Measurements from ENCODE around the gene IREB2. TPM values are rescaled to one million over a fixed set of nuclear protein-coding genes. Genes with fewer than 3 reads are reported as not detected.

The IREB2 gene
- polyA plus RNA-seq, 1 of the 3 experiments (the other 2 are of a cell fraction): 9.5 TPM

DNA sequence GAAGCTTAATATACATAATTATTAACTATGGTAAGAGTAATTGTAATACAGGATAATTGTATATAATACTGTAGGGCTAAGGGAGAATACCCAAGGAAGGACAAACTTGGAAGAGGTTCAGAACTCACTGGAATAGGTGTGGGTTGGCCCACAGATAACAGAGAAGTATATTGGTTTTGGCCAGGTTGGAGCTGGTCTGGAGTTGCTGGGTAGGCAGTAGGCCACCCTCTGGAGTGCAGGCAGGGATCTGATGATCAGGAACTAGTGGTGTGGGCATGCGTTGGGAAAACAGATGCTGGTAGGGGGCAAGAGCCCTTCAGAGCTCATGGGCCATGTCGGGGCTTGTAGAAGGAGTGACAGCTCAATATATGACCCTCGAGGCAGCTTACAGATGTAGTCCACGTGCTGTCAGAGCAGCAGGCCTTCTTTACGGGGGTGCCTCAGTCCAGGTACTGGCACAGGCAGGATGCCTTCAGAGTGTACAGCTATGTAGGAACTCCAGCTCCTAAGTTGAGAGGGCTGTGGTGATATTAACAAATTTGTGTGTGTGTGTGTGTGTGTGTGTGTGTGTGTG lies 12.4 kb downstream of the IREB2 start:
- H3K9me2 ChIP-seq: no peaks in the 10 kb centered on the region
- no peak overlapping the region for H3K4me2 ChIP-seq
- H3K27ac ChIP-seq (ENCODE audit: low read depth in 2 of 2, low read length in 1 of 2): no peak overlapping the region
- peaks cover 8% of the 10 kb centered on the region for H3F3A ChIP-seq (replicated peaks; ENCODE audit: insufficient read depth)
- H3K27me3 ChIP-seq (ENCODE audit: insufficient read depth): no peaks in the 10 kb centered on the region
- POLR2A ChIA-PET: no interaction called here
- peaks cover 97% of the 10 kb centered on the region for H4K20me1 ChIP-seq (ENCODE audit: insufficient read depth)
- CTCF ChIA-PET: interaction anchor here (1.0 to 1.5 kb wide), 4 partner anchors 12 to 142 kb away, joined by 4 to 5 read pairs (median 4); partner anchors contain the start of gene IREB2
- WGBS (ENCODE audit: low lambda C conversion rate): 85% methylated on average over 4 of the region's 5 CpGs
- peaks cover 100% of the 10 kb centered on the region for H3K79me2 ChIP-seq (ENCODE audit: insufficient read depth)
- H3K36me3 ChIP-seq (replicated peaks in 1 of 2; ENCODE audit: control insufficient read depth in 1 of 2, insufficient read depth in 2 of 2, low read length in 1 of 2): peaks cover 26 to 39% of the 10 kb centered on the region in 2 experiments
- no peak for DNase-seq
- peaks cover 7 to 8% of the 10 kb centered on the region in 2 experiments; a peak in 3 of 4 replicates for H3K4me1 ChIP-seq (ENCODE audit: control insufficient read depth in 1 of 2, insufficient read depth in 2 of 2, low read depth in 1 of 2, low read length in 1 of 2)
- TF ChIP-seq, protein P1, sequence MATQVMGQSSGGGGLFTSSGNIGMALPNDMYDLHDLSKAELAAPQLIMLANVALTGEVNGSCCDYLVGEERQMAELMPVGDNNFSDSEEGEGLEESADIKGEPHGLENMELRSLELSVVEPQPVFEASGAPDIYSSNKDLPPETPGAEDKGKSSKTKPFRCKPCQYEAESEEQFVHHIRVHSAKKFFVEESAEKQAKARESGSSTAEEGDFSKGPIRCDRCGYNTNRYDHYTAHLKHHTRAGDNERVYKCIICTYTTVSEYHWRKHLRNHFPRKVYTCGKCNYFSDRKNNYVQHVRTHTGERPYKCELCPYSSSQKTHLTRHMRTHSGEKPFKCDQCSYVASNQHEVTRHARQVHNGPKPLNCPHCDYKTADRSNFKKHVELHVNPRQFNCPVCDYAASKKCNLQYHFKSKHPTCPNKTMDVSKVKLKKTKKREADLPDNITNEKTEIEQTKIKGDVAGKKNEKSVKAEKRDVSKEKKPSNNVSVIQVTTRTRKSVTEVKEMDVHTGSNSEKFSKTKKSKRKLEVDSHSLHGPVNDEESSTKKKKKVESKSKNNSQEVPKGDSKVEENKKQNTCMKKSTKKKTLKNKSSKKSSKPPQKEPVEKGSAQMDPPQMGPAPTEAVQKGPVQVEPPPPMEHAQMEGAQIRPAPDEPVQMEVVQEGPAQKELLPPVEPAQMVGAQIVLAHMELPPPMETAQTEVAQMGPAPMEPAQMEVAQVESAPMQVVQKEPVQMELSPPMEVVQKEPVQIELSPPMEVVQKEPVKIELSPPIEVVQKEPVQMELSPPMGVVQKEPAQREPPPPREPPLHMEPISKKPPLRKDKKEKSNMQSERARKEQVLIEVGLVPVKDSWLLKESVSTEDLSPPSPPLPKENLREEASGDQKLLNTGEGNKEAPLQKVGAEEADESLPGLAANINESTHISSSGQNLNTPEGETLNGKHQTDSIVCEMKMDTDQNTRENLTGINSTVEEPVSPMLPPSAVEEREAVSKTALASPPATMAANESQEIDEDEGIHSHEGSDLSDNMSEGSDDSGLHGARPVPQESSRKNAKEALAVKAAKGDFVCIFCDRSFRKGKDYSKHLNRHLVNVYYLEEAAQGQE (IDR thresholded peaks at IDR 0.05; ENCODE audit: low read depth, low read length): no peak
- TF ChIP-seq SIN3A (IDR thresholded peaks at IDR 0.05; ENCODE audit: borderline replicate concordance, low read depth, low read length): no peak
- no peak for TF ChIP-seq FOSL2 (IDR thresholded peaks at IDR 0.05; ENCODE audit: borderline replicate concordance, low read depth)
- TF ChIP-seq, protein P2, sequence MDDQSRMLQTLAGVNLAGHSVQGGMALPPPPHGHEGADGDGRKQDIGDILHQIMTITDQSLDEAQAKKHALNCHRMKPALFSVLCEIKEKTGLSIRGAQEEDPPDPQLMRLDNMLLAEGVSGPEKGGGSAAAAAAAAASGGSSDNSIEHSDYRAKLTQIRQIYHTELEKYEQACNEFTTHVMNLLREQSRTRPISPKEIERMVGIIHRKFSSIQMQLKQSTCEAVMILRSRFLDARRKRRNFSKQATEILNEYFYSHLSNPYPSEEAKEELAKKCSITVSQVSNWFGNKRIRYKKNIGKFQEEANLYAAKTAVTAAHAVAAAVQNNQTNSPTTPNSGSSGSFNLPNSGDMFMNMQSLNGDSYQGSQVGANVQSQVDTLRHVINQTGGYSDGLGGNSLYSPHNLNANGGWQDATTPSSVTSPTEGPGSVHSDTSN (IDR thresholded peaks at IDR 0.05): no peak
- TF ChIP-seq TAF1 (IDR thresholded peaks at IDR 0.05; ENCODE audit: borderline replicate concordance, low read depth, low read length): no peak
- TF ChIP-seq TCF12 (IDR thresholded peaks at IDR 0.05): no peak
- no peak for TF ChIP-seq EZH2phosphoT487 (IDR thresholded peaks at IDR 0.05; ENCODE audit: borderline replicate concordance, low read depth)
- TF ChIP-seq CHD2 (IDR thresholded peaks at IDR 0.05; ENCODE audit: low read length, partially characterized antibody): no peak
- TF ChIP-seq RCOR1 (IDR thresholded peaks at IDR 0.05; ENCODE audit: low read length): no peak
- TF ChIP-seq, protein P3, sequence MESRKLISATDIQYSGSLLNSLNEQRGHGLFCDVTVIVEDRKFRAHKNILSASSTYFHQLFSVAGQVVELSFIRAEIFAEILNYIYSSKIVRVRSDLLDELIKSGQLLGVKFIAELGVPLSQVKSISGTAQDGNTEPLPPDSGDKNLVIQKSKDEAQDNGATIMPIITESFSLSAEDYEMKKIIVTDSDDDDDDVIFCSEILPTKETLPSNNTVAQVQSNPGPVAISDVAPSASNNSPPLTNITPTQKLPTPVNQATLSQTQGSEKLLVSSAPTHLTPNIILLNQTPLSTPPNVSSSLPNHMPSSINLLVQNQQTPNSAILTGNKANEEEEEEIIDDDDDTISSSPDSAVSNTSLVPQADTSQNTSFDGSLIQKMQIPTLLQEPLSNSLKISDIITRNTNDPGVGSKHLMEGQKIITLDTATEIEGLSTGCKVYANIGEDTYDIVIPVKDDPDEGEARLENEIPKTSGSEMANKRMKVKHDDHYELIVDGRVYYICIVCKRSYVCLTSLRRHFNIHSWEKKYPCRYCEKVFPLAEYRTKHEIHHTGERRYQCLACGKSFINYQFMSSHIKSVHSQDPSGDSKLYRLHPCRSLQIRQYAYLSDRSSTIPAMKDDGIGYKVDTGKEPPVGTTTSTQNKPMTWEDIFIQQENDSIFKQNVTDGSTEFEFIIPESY (IDR thresholded peaks at IDR 0.05; ENCODE audit: borderline replicate concordance, low read depth): no peak
- no peak for TF ChIP-seq FOXJ3 (CRISPR knock-in tag; IDR thresholded peaks at IDR 0.05)
- TF ChIP-seq, protein P4, sequence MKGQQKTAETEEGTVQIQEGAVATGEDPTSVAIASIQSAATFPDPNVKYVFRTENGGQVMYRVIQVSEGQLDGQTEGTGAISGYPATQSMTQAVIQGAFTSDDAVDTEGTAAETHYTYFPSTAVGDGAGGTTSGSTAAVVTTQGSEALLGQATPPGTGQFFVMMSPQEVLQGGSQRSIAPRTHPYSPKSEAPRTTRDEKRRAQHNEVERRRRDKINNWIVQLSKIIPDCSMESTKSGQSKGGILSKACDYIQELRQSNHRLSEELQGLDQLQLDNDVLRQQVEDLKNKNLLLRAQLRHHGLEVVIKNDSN (IDR thresholded peaks at IDR 0.05; ENCODE audit: borderline replicate concordance, low read depth): no peak
- no peak for TF ChIP-seq GABPA (IDR thresholded peaks at IDR 0.05; ENCODE audit: low read depth)
- TF ChIP-seq MEF2A (IDR thresholded peaks at IDR 0.05; ENCODE audit: borderline replicate concordance, low read depth): no peak
- TF ChIP-seq, protein P5, sequence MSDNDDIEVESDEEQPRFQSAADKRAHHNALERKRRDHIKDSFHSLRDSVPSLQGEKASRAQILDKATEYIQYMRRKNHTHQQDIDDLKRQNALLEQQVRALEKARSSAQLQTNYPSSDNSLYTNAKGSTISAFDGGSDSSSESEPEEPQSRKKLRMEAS (IDR thresholded peaks at IDR 0.05; ENCODE audit: low read depth): no peak
- no peak for TF ChIP-seq FOXM1 (IDR thresholded peaks at IDR 0.05; ENCODE audit: low read depth)
- no peak for TF ChIP-seq EP300 (IDR thresholded peaks at IDR 0.05; ENCODE audit: borderline replicate concordance in 1 of 2, low read depth in 1 of 2, low read length in 1 of 2)
- TF ChIP-seq NFIC (IDR thresholded peaks at IDR 0.05; ENCODE audit: borderline replicate concordance): no peak
- H3K9ac ChIP-seq: no peak overlapping the region
- no peak overlapping the region for H3K4me3 ChIP-seq (ENCODE audit: low read depth in 2 of 2, low read length in 1 of 2)
- H2AFZ ChIP-seq (ENCODE audit: low read depth): no peak overlapping the region
- H3K9me3 ChIP-seq: no peaks in the 10 kb centered on the region

All from SK-N-SH (cell line).